Tibial nerve (tissue), 4 donors: ENCODE data around the gene RUNX1. TPM values are rescaled to one million over a fixed set of nuclear protein-coding genes. Genes with fewer than 3 reads are reported as not detected.

ENCODE experiments used
- DNase-seq, 2 donors: peaks; one replicate each; pipeline ENCODE4 v3.0.0-alpha.2; 2019; ENCODE audit warnings: low spot score in 2 of 2
- H3K27ac ChIP-seq, 4 donors: fragments of 200-600 bp; sonication (generic) in 3 of 4; one replicate each; pipeline ENCODE4 v1.5.1; 2017 to 2019; ENCODE audit warnings: mild to moderate bottlenecking in 1 of 4
- H3K27me3 ChIP-seq, 2 donors: fragments of 200-600 bp; sonication (generic) in 1 of 2; one replicate each; pipeline versions ENCODE4 v1.5.1 to v1.6.0; 2017 to 2019
- H3K36me3 ChIP-seq, 3 donors: fragments of 200-600 bp; sonication (generic); one replicate each; pipeline ENCODE4 v1.5.1; 2018 to 2019
- H3K4me1 ChIP-seq, 4 donors: fragments of 200-600 bp; sonication (generic) in 3 of 4; one replicate each; pipeline ENCODE4 v1.5.1; 2017 to 2019
- H3K4me3 ChIP-seq, 4 donors: fragments of 200-600 bp; sonication (generic) in 3 of 4; one replicate each; pipeline ENCODE4 v1.5.1; 2017 to 2019; ENCODE audit warnings: mild to moderate bottlenecking in 1 of 4, moderate library complexity in 1 of 4
- H3K9me3 ChIP-seq, 4 donors: fragments of 200-600 bp; sonication (generic) in 3 of 4; one replicate each; pipeline ENCODE4 v1.5.1; 2017 to 2019
- CTCF ChIP-seq, 5 experiments: fragments of 200-600 bp in 3 of 5; fragments of 450-650 bp in 2 of 5; sonication (generic) in 3 of 5; IDR thresholded peaks; one replicate each; pipeline ENCODE4 v1.5.1; 2016 to 2019; ENCODE audit warnings: antibody characterized with exemption in 5 of 5, mild to moderate bottlenecking in 3 of 5, moderate library complexity in 2 of 5
- EP300 ChIP-seq, 2 donors: sonication (generic); formaldehyde crosslinking; IDR thresholded peaks; one replicate each; pipeline ENCODE4 v1.6.1; 2017; ENCODE audit warnings: antibody characterized with exemption in 2 of 2, mild to moderate bottlenecking in 1 of 2
- POLR2A ChIP-seq, 2 donors: fragments of 450-650 bp; IDR thresholded peaks; one replicate each; pipeline ENCODE4 v1.6.1; 2017; ENCODE audit warnings: antibody characterized with exemption in 2 of 2, mild to moderate bottlenecking in 2 of 2, moderate library complexity in 2 of 2
- WGBS, 2 donors: methylation state at CpG; one replicate each; pipeline ENCODE4 v1.1.5; 2018; 5-methylcytosine and 5-hydroxymethylcytosine counted together
- total RNA-seq, 4 donors: library from RNA; depleted of rRNA; stranded (reverse); fragments of >200 nt; gene quantifications; one replicate each; pipeline ENCODE4 v1.1.0, GENCODE V29; 2016

The RUNX1 gene
- total RNA-seq, 4 donors from 2014 or later: 23.6 to 36.9 (median 26.3) TPM

- Histone ChIP-seq H3K36me3 (no peaks in the 10 kb centered on the region), H3K9me3 (no peaks in the 10 kb centered on the region), H3K4me1 (peaks cover 0 to 31% (median 0%) of the 10 kb centered on the region in 4 donors), H3K27me3 (no peaks in the 10 kb centered on the region), H3K4me3 (no peak overlapping the region), H3K27ac (peak overlapping the region in 1 of 4 donors; percentile 30)
- 31 to 42% methylated on average over 3 of the region's 3 CpGs for WGBS, 2 donors
- no peak for DNase-seq
- TF ChIP-seq EP300 (IDR thresholded peaks at IDR 0.05): no peak
- TF ChIP-seq POLR2A (IDR thresholded peaks at IDR 0.05): no peak
- no peak for TF ChIP-seq CTCF (IDR thresholded peaks at IDR 0.05)
Observed at GRCh38 chr21:34744801-34745200, 304.3 kb downstream of the RUNX1 start.

- Histone ChIP-seq H3K27ac (peak overlapping the region in 1 of 4 donors; percentile 15), H3K36me3 (no peaks in the 10 kb centered on the region), H3K9me3 (no peaks in the 10 kb centered on the region), H3K27me3 (no peaks in the 10 kb centered on the region), H3K4me1 (peaks cover 0 to 31% (median 0%) of the 10 kb centered on the region in 4 donors), H3K4me3 (no peak overlapping the region)
- 58 to 68% methylated on average over 9 of the region's 9 CpGs for WGBS, 2 donors
- peak; percentile 41 to 78 for DNase-seq
- no peak for TF ChIP-seq CTCF (IDR thresholded peaks at IDR 0.05)
- TF ChIP-seq EP300 (IDR thresholded peaks at IDR 0.05): peak in 1 of 2 donors; percentile 60
Observed at GRCh38 chr21:34743831-34744230, 305.3 kb downstream of the RUNX1 start.

- Histone ChIP-seq H3K36me3 (no peaks in the 10 kb centered on the region), H3K4me1 (peaks cover 0 to 31% (median 0%) of the 10 kb centered on the region in 4 donors), H3K9me3 (no peaks in the 10 kb centered on the region), H3K27ac (no peak overlapping the region), H3K27me3 (no peaks in the 10 kb centered on the region), H3K4me3 (no peak overlapping the region)
- 86 to 94% methylated on average over 9 of the region's 9 CpGs for WGBS, 2 donors
- DNase-seq: no peak
- TF ChIP-seq EP300 (IDR thresholded peaks at IDR 0.05) (no peak), POLR2A (IDR thresholded peaks at IDR 0.05) (no peak)
Observed at GRCh38 chr21:34743285-34743684, 305.8 kb downstream of the RUNX1 start.

- H3K4me3 ChIP-seq: no peak overlapping the region
- whole genome bisulfite sequencing, 2 donors: 90 to 94% methylated on average over 1 of the region's 1 CpG
- H3K9me3 ChIP-seq: no peaks in the 10 kb centered on the region
- no peak overlapping the region for H3K27ac ChIP-seq
- DNase-seq: no peak
- TF ChIP-seq EP300 (IDR thresholded peaks at IDR 0.05) (no peak), CTCF (IDR thresholded peaks at IDR 0.05) (no peak), POLR2A (IDR thresholded peaks at IDR 0.05) (no peak)
- no peaks in the 10 kb centered on the region for H3K36me3 ChIP-seq
- H3K4me1 ChIP-seq: peaks cover 0 to 34% (median 0%) of the 10 kb centered on the region in 4 donors
- no peaks in the 10 kb centered on the region for H3K27me3 ChIP-seq
Observed at GRCh38 chr21:34740198-34740597, 308.9 kb downstream of the RUNX1 start.
